ENCODE measurements around the gene SLIT3.

SLIT3 gene

DNA sequence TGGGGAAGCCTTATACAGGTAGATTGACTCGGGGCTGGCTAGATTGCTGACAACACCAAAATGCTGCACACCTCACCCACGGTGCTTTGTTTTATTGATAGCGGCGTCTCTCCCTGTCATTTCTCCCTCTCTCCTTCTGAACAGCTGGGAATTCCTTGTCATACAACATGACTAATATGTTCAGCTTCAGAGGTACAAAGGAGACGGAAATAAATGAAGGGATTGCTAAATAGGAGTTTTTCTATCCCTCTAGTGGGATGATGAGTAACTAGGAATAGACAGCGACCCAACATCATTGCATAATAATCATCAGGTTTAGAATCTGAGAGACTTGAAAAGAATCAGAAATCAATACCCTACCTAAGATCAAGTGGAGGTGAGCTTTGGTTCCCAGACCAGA lies 384.1 kb downstream of the SLIT3 start:
- FAIRE-seq (no peak), DNase-seq (ENCODE audit: insufficient read length, low spot score) (no peak)
- TF ChIP-seq CTCF (IDR thresholded peaks at IDR 0.05; ENCODE audit: insufficient read depth, missing control alignments): no peak

- DNase-seq (ENCODE audit: insufficient read length, low spot score) (no peak), FAIRE-seq (no peak)
- TF ChIP-seq CTCF (IDR thresholded peaks at IDR 0.05; ENCODE audit: insufficient read depth, missing control alignments): no peak
Observed at GRCh38 chr5:168916266-168916665, 384.7 kb downstream of the SLIT3 start.

GRCh38 chr5:168914491-168914890 lies 386.4 kb downstream of the SLIT3 start:
- DNase-seq (ENCODE audit: insufficient read length, low spot score): no peak
- no peak for TF ChIP-seq CTCF (IDR thresholded peaks at IDR 0.05; ENCODE audit: insufficient read depth, missing control alignments)
- no peak for FAIRE-seq

DNA sequence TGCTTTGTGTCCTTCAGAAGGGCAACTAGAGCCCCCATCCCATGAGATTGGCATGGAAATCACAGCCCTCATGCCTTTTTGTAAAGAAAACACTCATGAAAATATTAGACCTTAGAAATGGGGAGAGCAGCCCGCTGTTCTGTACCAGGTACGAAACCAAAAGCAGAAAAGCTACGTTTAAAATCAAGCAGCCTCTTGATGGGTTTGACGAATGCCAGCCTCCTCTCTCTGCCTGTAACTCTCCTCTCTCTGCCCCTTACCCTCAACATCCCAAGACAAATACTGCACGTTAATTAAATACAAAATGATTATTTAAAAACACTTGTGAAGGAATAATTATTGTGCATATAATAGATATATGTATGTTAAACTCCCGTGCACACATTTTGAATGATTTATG lies 390.1 kb downstream of the SLIT3 start:
- FAIRE-seq: no peak
- TF ChIP-seq CTCF (IDR thresholded peaks at IDR 0.05; ENCODE audit: insufficient read depth, missing control alignments): no peak
- DNase-seq (ENCODE audit: insufficient read length, low spot score): no peak

DNA sequence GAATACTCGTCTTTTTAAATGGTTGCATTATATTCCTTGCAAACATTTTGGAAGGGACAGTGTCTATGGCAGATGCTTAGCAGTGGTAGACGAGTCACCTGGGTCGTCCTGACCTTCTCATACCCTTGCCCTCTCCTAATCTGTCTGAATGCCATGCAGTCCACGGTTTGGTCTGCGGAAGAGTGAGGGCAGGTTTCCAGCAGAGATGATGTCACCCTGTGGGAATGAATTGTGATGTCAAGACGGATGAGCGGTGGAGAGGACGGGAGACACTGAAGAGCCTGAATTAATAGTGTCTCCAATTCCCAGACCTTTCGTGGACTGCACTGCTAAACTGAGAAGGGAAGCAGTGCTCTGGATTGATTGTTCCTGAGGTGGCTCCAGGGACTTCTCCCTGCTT lies 392.7 kb downstream of the SLIT3 start:
- FAIRE-seq (no peak), DNase-seq (ENCODE audit: insufficient read length, low spot score) (no peak)
- TF ChIP-seq CTCF (IDR thresholded peaks at IDR 0.05; ENCODE audit: insufficient read depth, missing control alignments): no peak

GRCh38 chr5:168903061-168903460 lies 397.9 kb downstream of the SLIT3 start:
- no peak for TF ChIP-seq CTCF (IDR thresholded peaks at IDR 0.05; ENCODE audit: insufficient read depth, missing control alignments)
- no peak for FAIRE-seq
- DNase-seq (ENCODE audit: insufficient read length, low spot score): no peak

DNA sequence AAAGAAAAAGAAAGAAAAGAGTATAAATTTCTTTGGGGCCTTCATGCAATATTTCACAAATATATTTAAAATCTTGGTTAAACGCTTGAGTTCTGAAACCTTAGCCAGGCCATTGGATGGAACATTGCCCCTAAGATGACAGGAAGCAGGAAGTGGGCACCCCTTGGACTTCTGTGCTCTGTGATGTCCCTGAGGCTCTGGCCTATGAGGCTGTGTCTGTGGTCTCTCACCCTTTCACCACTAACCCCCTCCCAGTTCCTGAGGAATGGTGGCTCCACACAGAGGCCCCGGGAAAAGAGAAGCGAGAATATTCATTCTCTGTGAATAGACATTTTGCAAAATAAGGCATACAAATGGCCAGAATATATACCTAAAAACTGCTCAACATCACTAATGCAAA lies 401.3 kb downstream of the SLIT3 start:
- TF ChIP-seq CTCF (IDR thresholded peaks at IDR 0.05; ENCODE audit: insufficient read depth, missing control alignments): no peak
- DNase-seq (ENCODE audit: insufficient read length, low spot score) (no peak), FAIRE-seq (no peak)

Measured in D721Med (cell line).